A673 (cell line): ENCODE measurements around the gene BCAT1. TPM values are rescaled to one million over a fixed set of nuclear protein-coding genes. Genes with fewer than 3 reads are reported as not detected.

Experiments
- BruUV-seq: library from RNA; stranded (reverse); fragments of 400-500 nt; replicated peaks from 2 replicates; lab custom pipeline; 2021; lab: Mats Ljungman, UMichigan
- CTCF ChIA-PET: fragments of 300-600 bp; sonication (Branson Sonifier 250); formaldehyde crosslinking; loops from one replicate; lab custom pipeline; 2022; ENCODE audit warnings: antibody characterized with exemption; lab: Charles Lee
- POLR2A ChIA-PET: fragments of 300-600 bp; sonication (Branson Sonifier 250); formaldehyde crosslinking; loops from one replicate; lab custom pipeline; 2022; ENCODE audit warnings: antibody characterized with exemption; ENCODE audit not compliant: low non-redundant PET; lab: Charles Lee
- DNase-seq: peaks from one replicate; pipeline ENCODE4 v3.0.0-alpha.2; 2015; ENCODE audit warnings: low spot score
- H3K27ac ChIP-seq: fragments of 200-600 bp; sonication (generic); 2 replicates; pipeline ENCODE4 v1.5.1; 2016; ENCODE audit warnings: mixed run types, low read depth, mild to moderate bottlenecking, mixed read lengths, antibody characterized with exemption, low read length; ENCODE audit not compliant: poor library complexity, severe bottlenecking
- H3K27me3 ChIP-seq: fragments of 200-600 bp; sonication (generic); replicated peaks from 2 replicates; pipeline ENCODE4 v1.6.1; 2017; ENCODE audit warnings: mixed run types, low read depth, mild to moderate bottlenecking, mixed read lengths, antibody characterized with exemption, low read length; ENCODE audit not compliant: insufficient read depth, poor library complexity
- H3K36me3 ChIP-seq: fragments of 200-600 bp; sonication (generic); 2 replicates; pipeline ENCODE4 v1.6.1; 2016; ENCODE audit warnings: mixed run types, mild to moderate bottlenecking, mixed read lengths, antibody characterized with exemption, low read length; ENCODE audit not compliant: insufficient read depth, poor library complexity, severe bottlenecking
- H3K4me1 ChIP-seq: fragments of 200-600 bp; sonication (generic); 2 replicates; pipeline ENCODE4 v1.6.1; 2017; ENCODE audit warnings: mixed run types, mild to moderate bottlenecking, mixed read lengths, antibody characterized with exemption, low read length; ENCODE audit not compliant: insufficient read depth, poor library complexity, severe bottlenecking
- H3K4me3 ChIP-seq: fragments of 200-600 bp; sonication (generic); 2 replicates; pipeline ENCODE4 v1.5.1; 2016; ENCODE audit warnings: low read depth, mixed run types, mild to moderate bottlenecking, mixed read lengths, low read length; ENCODE audit not compliant: poor library complexity, severe bottlenecking
- H3K9me3 ChIP-seq: fragments of 200-600 bp; sonication (generic); 2 replicates; pipeline ENCODE4 v1.6.1; 2016; ENCODE audit warnings: mixed run types, low read depth, mild to moderate bottlenecking, mixed read lengths, antibody characterized with exemption, low read length; ENCODE audit not compliant: poor library complexity, severe bottlenecking
- CTCF ChIP-seq: fragments of 300-800, 200-600 bp; sonication (generic); conservative IDR thresholded peaks from 2 replicates; pipeline ENCODE4 v1.5.1; 2017; ENCODE audit warnings: low read depth, mild to moderate bottlenecking, antibody characterized with exemption, low read length, moderate library complexity, mixed read lengths
- EZH2 ChIP-seq: fragments of 200-600 bp; sonication (generic); IDR thresholded peaks from 2 replicates; pipeline ENCODE4 v1.6.1; 2017; ENCODE audit warnings: borderline replicate concordance, low read depth, mild to moderate bottlenecking, mixed read lengths, antibody characterized with exemption, low read length; ENCODE audit not compliant: poor library complexity, severe bottlenecking
- intact Hi-C: fragments of 100-400 bp; cut with micrococcal nuclease; formaldehyde crosslinking; loops from one replicate; pipeline ENCODE4 v1.10.0; 2022; ENCODE audit not compliant: unreplicated experiment
- total RNA-seq: library from RNA; stranded (reverse); gene quantifications from 2 replicates; pipeline ENCODE4 v1.2.3, GENCODE V29; 2021

Gene BCAT1
- total RNA-seq, 1 experiment from 2014 or later: 195 TPM

- H3K4me1 ChIP-seq: peaks cover 41% of the 10 kb centered on the region
- CTCF ChIA-PET: no interaction called here
These were observed 3.1 kb downstream of the BCAT1 start for GRCh38 chr12:24945845-24946244.

DNA sequence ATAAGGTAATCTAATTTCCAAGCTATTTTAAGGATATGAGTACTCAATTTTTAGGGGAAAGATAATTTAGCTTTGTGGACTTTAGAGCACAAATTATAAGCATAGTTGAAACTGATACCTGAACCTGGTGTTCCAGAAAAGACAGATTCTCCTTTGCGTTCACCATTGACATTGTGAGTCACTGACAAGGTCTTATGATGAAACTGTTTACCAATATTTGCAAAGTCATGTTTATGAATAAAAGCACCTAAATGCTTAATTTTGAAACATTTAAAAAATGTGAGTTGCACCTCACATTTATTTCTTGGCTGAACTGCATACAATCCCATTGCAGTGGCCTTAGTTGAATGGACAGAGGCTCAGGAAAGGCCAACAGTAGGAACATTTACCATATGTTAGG, 3.9 kb downstream of the BCAT1 start:
- no peak for DNase-seq
- no peaks in the 10 kb centered on the region for H3K9me3 ChIP-seq
- peak overlapping the region; percentile 4 for H3K27ac ChIP-seq
- ChIA-PET POLR2A (no interaction called here), CTCF (no interaction called here)
- H3K4me3 ChIP-seq: no peak overlapping the region
- peaks cover 6% of the 10 kb centered on the region for H3K36me3 ChIP-seq
- no TSS peak for BruUV-seq
- TF ChIP-seq CTCF (no peak), EZH2 (no peak)
- H3K4me1 ChIP-seq: peaks cover 42% of the 10 kb centered on the region
- intact Hi-C loops: loop anchor here (5.0 kb wide), 1 partner anchor 93 kb away; no protein-coding TSS in a partner anchor
- H3K27me3 ChIP-seq: no peaks in the 10 kb centered on the region

More at GRCh38 chr12:24945845-24946244, 3.1 kb downstream of the BCAT1 start:
- no peak for TF ChIP-seq EZH2
- no peak for TF ChIP-seq CTCF
- H3K36me3 ChIP-seq: peaks cover 6% of the 10 kb centered on the region
- no peaks in the 10 kb centered on the region for H3K9me3 ChIP-seq
- no TSS peak for BruUV-seq
- POLR2A ChIA-PET: interaction anchor here (0.6 kb wide), 2 partner anchors 54 to 305 kb away, joined by 9 to 13 read pairs; partner anchors contain the start of gene KRAS
- H3K27ac ChIP-seq: peak overlapping the region; percentile 91
- intact Hi-C loops: loop anchor here (5.0 kb wide), 1 partner anchor 94 kb away; no protein-coding TSS in a partner anchor
- no peaks in the 10 kb centered on the region for H3K27me3 ChIP-seq
- no peak for DNase-seq
- peak overlapping the region; percentile 67 for H3K4me3 ChIP-seq

DNA sequence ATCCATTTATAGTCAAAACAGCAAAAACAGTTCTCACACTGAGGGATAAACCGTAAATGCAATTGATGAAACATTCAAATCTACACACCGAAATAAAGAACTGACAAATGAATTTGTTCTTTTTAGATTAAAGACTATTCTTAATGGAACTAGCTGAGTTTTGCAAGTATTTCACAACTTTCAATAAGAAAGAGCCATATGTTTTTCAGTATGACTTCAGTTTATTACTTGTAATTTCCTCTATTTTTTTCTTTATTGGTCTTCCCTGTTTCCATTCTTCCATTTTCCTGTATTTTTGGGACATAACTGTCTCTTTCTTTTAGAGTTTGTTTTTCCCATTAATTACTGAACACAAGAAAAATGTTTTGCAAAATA, 4.3 kb downstream of the BCAT1 start:
- Histone ChIP-seq H3K27ac (peak overlapping the region; percentile 4), H3K4me3 (no peak overlapping the region), H3K27me3 (no peaks in the 10 kb centered on the region), H3K36me3 (peaks cover 6% of the 10 kb centered on the region), H3K4me1 (peaks cover 40% of the 10 kb centered on the region), H3K9me3 (no peaks in the 10 kb centered on the region)
- ChIA-PET POLR2A (no interaction called here), CTCF (no interaction called here)
- TF ChIP-seq EZH2 (no peak), CTCF (no peak)
- no peak for DNase-seq
- intact Hi-C loops: no loop called here
- no TSS peak for BruUV-seq
